GM10248 (cell line): ENCODE data around the gene PLEKHA7.

Experiments
- CTCF ChIA-PET: fragments of 300-600 bp; sonication (Branson Sonifier 250); formaldehyde crosslinking; extraction: SDS; loops from one replicate; lab custom pipeline; 2021; ENCODE audit warnings: antibody characterized with exemption; lab: Yijun Ruan, JAX
- POLR2A ChIA-PET: fragments of 350-650 bp; sonication (Branson Sonifier 250); formaldehyde crosslinking; extraction: SDS; loops from one replicate; lab custom pipeline; 2020; ENCODE audit warnings: antibody characterized with exemption; lab: Yijun Ruan, JAX
- DNase-seq: peaks from one replicate; pipeline ENCODE4 v3.0.0; 2012; ENCODE audit errors: extremely low spot score
- CTCF ChIP-seq: IDR thresholded peaks from 2 replicates; pipeline ENCODE4 v1.5.1; 2012; ENCODE audit warnings: mild to moderate bottlenecking, low read depth; ENCODE audit errors: extremely low read depth, missing control alignments, control extremely low read depth

Gene PLEKHA7

GRCh38 chr11:16777613-16777975 lies 236.6 kb downstream of the PLEKHA7 start:
- no peak for TF ChIP-seq CTCF
- ChIA-PET POLR2A (no interaction called here), CTCF (interaction anchor here (13.6 kb wide), 1 partner anchor 8 kb away, joined by 148 read pairs; no protein-coding TSS in a partner anchor)
- no peak for DNase-seq

- ChIA-PET POLR2A (no interaction called here), CTCF (interaction anchor here (1.1 to 13.6 kb wide), 2 partner anchors 9 to 12 kb away, joined by 3 to 148 read pairs; no protein-coding TSS in a partner anchor)
These were observed 237.3 kb downstream of the PLEKHA7 start for GRCh38 chr11:16776711-16777612.

GRCh38 chr11:16775614-16776283 lies 238.5 kb downstream of the PLEKHA7 start:
- CTCF ChIA-PET, result interaction anchor here (1.1 to 13.6 kb wide), 2 partner anchors 10 kb away, joined by 3 to 148 read pairs; no protein-coding TSS in a partner anchor
- no peak for TF ChIP-seq CTCF
- POLR2A ChIA-PET, result no interaction called here
- DNase-seq, result no peak

More at GRCh38 chr11:16776711-16777612, 237.3 kb downstream of the PLEKHA7 start:
- TF ChIP-seq CTCF, result no peak
- DNase-seq, result no peak

GRCh38 chr11:16774936-16775613 lies 239.1 kb downstream of the PLEKHA7 start:
- TF ChIP-seq CTCF, result no peak
- ChIA-PET CTCF (interaction anchor here (13.6 kb wide), 1 partner anchor 11 kb away, joined by 148 read pairs; no protein-coding TSS in a partner anchor), POLR2A (no interaction called here)
- DNase-seq, result no peak

GRCh38 chr11:16773981-16774935 lies 240.0 kb downstream of the PLEKHA7 start:
- no peak for DNase-seq
- POLR2A ChIA-PET, result no interaction called here

More at GRCh38 chr11:16773981-16774935, 240.0 kb downstream of the PLEKHA7 start:
- CTCF ChIA-PET, result interaction anchor here (1.0 to 13.6 kb wide), 2 partner anchors 11 to 289 kb away, joined by 3 to 148 read pairs; no protein-coding TSS in a partner anchor
- no peak for TF ChIP-seq CTCF
